Suppressor macrophage treated with lipopolysaccharide for 1 hour (primary cell): Measurements from ENCODE around the gene CDC37.
"Not testable (repeated sequence)": the region's sequence is repeated elsewhere in the genome, so short reads cannot be mapped to it uniquely, and the experiment has no call there.

Experiments used
- DNase-seq, 3 donors: peaks; one replicate each; pipeline ENCODE4 v3.0.0-alpha.2; 2020 to 2022

CDC37 gene

DNA sequence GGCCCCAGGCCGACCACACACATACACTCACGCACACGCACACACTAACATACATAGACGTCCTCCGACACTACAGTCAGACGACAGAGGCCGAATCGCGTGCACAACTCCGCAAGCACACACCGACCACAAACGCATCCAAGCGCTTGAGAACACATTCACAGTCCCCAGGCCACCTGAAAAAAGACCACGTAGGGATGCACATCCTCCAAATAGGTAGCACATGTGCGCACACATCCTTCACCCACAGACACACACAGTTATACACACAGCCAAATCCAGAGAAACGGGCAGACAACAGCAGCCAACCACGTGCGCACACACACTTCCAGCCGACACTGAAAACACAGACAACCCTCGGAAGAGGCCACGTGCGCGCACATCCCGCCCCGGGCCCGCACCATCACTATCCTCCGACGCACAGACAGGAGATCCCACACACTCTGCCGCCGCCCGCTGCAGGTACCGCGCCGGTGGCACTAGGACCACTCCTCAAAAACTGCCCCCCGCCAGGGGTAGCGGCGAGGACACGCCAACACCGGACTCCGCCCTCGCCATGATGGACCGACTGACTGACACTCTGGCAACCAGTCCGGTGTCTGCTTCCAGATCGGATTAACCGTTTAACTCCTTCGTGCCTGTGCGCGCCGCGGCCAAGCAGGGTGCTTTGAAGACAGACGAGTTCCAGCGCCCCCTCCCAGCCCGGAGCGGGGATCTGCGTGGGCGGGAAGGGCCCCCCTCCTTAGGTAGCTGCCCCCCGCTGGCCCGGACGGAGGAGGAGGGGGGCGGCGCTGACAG is 16.5 kb upstream of the CDC37 start:
- peak in 1 of 3 donors; percentile 60 for DNase-seq

GRCh38 chr19:10419200-10419645 is 15.9 kb upstream of the CDC37 start:
- DNase-seq: no peak

GRCh38 chr19:10418485-10419199 is 15.3 kb upstream of the CDC37 start:
- DNase-seq: no peak

- DNase-seq: no peak
Observed at GRCh38 chr19:10418235-10418484, 14.8 kb upstream of the CDC37 start.

DNA sequence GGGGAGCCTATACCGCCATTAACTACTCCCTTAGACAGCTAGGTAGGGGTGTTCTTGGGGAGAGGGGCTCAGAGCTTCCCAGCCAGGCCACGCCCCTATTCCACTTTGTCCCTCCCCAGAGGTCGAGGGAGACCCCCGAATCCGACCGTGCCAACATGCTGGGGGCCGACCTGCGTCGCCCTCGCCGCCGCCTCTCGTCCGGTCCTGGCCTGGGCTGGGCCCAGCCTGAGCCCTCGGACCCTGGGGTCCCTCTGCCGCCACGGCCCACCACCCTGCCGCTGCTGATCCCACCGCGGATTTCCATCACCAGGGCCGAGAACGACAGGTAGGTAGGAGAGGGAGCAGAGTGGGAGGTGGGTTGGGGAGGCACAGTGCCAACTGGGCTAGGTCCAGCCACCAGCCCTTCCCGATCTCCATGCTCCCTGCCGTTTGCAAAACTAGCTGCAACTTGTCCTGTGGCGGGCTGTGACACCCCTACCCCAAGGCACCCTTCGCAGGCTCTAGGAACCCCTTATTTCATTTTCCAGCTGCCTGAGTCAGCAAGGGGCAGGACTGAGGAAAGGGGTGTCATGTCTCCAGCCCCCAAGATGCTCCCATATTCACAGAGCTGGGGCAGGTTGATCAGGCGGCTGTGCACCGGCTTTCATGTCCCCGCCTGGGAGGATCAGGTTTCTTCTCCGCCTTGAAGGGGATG is 14.3 kb upstream of the CDC37 start:
- DNase-seq: no peak

- peak; percentile 97 to 99 (median 98) for DNase-seq
Observed at GRCh38 chr19:10416380-10417257, 13.3 kb upstream of the CDC37 start.

- DNase-seq: no peak
Observed at GRCh38 chr19:10416083-10416379, 12.7 kb upstream of the CDC37 start.

DNA sequence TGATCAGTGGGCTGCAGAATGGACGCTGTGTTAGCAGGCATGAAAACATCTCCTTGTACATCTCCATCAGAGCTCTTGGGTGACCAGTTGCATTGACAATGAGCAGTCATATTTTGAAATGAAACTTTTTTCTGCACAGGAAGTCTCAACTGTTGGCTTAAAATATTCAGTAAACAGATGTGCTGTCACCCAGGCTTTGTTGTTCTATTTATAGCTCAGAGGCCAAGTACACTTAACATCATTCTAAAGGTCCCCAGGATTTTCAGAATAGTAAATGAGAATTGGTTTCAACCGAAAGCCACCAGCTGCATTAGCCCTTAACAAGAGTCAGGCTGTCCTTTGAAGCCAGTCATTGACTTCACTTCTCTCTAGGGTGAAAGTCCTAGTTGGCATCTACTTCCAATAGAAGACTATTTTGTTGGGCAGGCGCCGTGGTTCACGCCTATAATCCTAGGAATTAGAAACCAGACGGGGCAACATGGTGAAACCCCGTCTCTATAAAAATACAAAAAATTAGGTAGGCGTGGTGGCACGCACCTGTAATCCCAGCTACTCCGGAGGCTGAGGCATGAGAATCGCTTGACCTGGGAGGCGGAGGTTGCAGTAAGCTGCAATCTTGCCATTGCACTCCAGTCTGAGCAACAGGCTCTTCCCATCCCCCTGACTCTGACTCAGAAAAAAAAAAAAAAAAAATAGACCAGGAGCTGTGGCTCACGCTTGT is 9.1 kb upstream of the CDC37 start:
- DNase-seq: no peak

GRCh38 chr19:10411224-10411623 is 7.9 kb upstream of the CDC37 start:
- DNase-seq: not testable (repeated sequence)

GRCh38 chr19:10408511-10409283 is 5.4 kb upstream of the CDC37 start:
- DNase-seq: peak; percentile 97

DNA sequence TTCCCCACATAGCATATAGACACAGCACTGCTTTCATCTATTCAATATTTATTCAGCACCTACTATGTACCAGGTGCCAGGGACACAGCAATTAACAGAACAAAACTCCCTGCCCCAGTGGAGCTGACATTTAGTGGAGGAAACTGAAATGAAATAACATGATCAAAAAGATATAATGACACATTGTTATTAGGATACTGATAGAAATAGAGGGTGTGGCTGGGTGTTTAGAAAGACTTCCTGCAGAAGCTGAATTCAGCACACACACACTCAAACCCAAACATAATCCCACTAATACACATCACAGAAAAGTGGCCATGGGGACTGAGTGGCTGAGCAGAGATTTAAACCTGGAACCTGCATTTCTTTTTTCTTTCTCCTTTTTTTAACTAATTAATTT is 3.8 kb upstream of the CDC37 start:
- no peak for DNase-seq

GRCh38 chr19:10406191-10406590 is 2.8 kb upstream of the CDC37 start:
- DNase-seq: no peak

DNA sequence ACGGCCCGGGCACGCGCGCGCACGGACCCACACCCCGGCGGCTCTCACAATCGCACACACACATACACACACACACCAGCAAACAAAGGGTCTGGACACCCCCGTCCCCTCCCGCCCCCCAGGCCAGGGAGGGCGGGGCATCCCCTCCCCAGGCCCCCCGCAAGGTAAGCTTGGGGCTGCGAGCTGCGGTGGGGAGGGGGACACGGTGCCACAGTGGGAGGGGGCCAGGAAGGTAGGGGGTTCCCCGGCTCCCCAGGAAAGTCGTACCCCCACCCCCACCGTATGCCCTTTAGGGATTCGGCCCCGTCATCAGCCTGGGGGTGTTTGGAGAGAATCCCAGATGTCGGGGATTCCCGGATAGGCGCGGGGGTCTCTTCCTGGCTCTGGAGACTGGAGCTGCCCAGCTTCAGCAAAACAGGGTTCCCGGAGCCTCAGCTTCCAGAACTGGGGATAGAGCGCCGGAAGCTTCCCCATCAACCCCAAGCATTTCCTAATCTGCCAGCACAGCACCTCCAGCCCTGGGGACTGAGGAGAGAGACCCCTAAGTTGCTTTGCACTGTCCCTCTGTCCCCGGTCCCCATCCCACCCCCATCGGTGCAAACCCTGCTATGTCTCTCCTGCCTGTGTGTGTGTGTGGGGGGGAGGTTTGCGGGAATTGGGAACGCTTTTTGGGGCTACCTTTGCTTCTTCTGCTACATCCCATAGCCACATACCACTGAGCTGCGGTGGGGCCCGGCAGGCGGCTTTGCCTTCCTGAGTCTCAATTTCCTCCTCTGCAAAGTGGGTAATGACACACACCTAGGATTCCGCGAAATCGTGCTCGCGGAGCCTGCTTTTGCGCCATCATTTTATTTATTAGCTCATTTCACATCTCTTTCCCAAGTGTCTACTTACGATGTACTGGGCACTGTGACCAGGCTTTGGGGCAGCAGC is 1.8 kb upstream of the CDC37 start:
- peak; percentile 55 to 81 (median 62) for DNase-seq

GRCh38 chr19:10402441-10403038 is 802 bp downstream of the CDC37 start:
- DNase-seq: peak; percentile 50 to 68 (median 65)

DNA sequence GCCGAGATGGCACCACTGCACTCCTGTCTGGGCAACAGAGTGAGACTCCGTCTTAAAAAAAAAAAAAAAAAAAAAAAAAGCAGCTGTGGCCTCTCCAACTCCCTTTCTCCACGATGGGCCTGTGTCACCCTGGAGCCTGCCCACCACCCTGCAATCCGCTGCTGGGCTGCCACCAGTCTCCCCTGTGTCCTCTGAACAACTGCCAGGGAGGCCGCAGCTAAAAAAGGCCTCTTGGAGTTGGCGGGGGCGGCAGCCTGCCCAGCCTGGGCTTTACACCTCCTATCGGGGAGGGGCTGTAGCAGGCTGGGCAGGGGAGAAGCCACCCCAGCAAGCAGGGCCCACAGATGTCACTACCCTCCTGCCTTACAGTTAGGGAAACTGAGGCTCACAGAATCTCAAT is 3.5 kb downstream of the CDC37 start:
- no peak for DNase-seq

GRCh38 chr19:10399340-10399739 is 4.0 kb downstream of the CDC37 start:
- DNase-seq: not testable (repeated sequence)

- DNase-seq: no peak
Observed at GRCh38 chr19:10398819-10399218, 4.5 kb downstream of the CDC37 start.

- no peak for DNase-seq
Observed at GRCh38 chr19:10395917-10396316, 7.4 kb downstream of the CDC37 start.

- DNase-seq: no peak
Observed at GRCh38 chr19:10395436-10395835, 7.9 kb downstream of the CDC37 start.

- DNase-seq: no peak
Observed at GRCh38 chr19:10395003-10395402, 8.3 kb downstream of the CDC37 start.
